Measurements from ENCODE around the gene SIRT4.
"Not testable (repeated sequence)": the region's sequence is repeated elsewhere in the genome, so short reads cannot be mapped to it uniquely, and the experiment has no call there.

Gene SIRT4

GRCh38 chr12:120283318-120283717, 18.8 kb upstream of the SIRT4 start:
- DNase-seq = no peak

GRCh38 chr12:120284381-120284780, 17.7 kb upstream of the SIRT4 start:
- no peak for DNase-seq

GRCh38 chr12:120286768-120287490, 15.2 kb upstream of the SIRT4 start:
- no peak for DNase-seq

- DNase-seq = no peak
These were observed 14.6 kb upstream of the SIRT4 start for GRCh38 chr12:120287491-120287890.

GRCh38 chr12:120290609-120291305, 11.4 kb upstream of the SIRT4 start:
- DNase-seq = no peak

GRCh38 chr12:120292411-120292660, 9.8 kb upstream of the SIRT4 start:
- DNase-seq = peak; percentile 10

GRCh38 chr12:120292661-120293531, 9.2 kb upstream of the SIRT4 start, which contains the start of gene RNU4-1:
Gene RNU4-1, minus strand, starts transcription at chr12:120293237.
- DNase-seq = peak; percentile 67

GRCh38 chr12:120314220-120314619, 12.1 kb downstream of the SIRT4 start:
- no peak for DNase-seq

GRCh38 chr12:120316798-120317223, 14.7 kb downstream of the SIRT4 start:
- DNase-seq = no peak

- DNase-seq = peak; percentile 100
These were observed 15.3 kb downstream of the SIRT4 start for GRCh38 chr12:120317224-120318105.

GRCh38 chr12:120321382-120322202, 19.5 kb downstream of the SIRT4 start:
- DNase-seq = no peak

- no peak for DNase-seq
These were observed 21.7 kb downstream of the SIRT4 start for GRCh38 chr12:120323772-120324171.

- DNase-seq = no peak
These were observed 22.8 kb downstream of the SIRT4 start for GRCh38 chr12:120324841-120325417.

- DNase-seq = no peak
These were observed 25.5 kb downstream of the SIRT4 start, which contains the start of gene PLA2G1B for GRCh38 chr12:120327593-120327992. Gene PLA2G1B, minus strand, starts transcription at chr12:120327779. Its CDS starts 26 bp downstream, at chr12:120327753.

GRCh38 chr12:120328228-120328627, 26.1 kb downstream of the SIRT4 start:
- no peak for DNase-seq

GRCh38 chr12:120331390-120331789, 29.3 kb downstream of the SIRT4 start:
- no peak for DNase-seq

GRCh38 chr12:120332041-120332440, 29.9 kb downstream of the SIRT4 start:
- DNase-seq = no peak

GRCh38 chr12:120332523-120332922, 30.4 kb downstream of the SIRT4 start:
- no peak for DNase-seq

- DNase-seq = peak; percentile 12
These were observed 33.3 kb downstream of the SIRT4 start for GRCh38 chr12:120335447-120335846.

GRCh38 chr12:120336392-120336791, 34.3 kb downstream of the SIRT4 start:
- DNase-seq = not testable (repeated sequence)

- no peak for DNase-seq
These were observed 35.6 kb downstream of the SIRT4 start for GRCh38 chr12:120337730-120338129.

Measured in activated gamma-delta T cell treated with Interleukin-2 at 50 U/mL for 16 hours (primary cell).